Natural killer cell (primary cell): ENCODE results near the gene PTDSS2. TPM values are rescaled to one million over a fixed set of nuclear protein-coding genes. Genes with fewer than 3 reads are reported as not detected.

Source experiments
- ATAC-seq, 3 donors: fragments of 150-1000 bp in 2 of 3; fragments of 200-7000 bp in 1 of 3; cut with Tn5 transposase; 1 replicate in 1 of 3; 2 replicates in 2 of 3; pipeline ENCODE4 v1.10.0; 2021; ENCODE audit warnings: mild to moderate bottlenecking in 2 of 3, moderate library complexity in 2 of 3
- DNase-seq, 2 donors: peaks; one replicate each; pipeline versions ENCODE4 v3.0.0 to v3.0.0-alpha.2; 2013 to 2021; ENCODE audit warnings: mixed read lengths in 1 of 2
- H3K27ac ChIP-seq: one replicate; pipeline ENCODE4 v1.5.1; 2013; ENCODE audit warnings: mild to moderate bottlenecking, low read length
- H3K27me3 ChIP-seq: one replicate; pipeline ENCODE4 v1.6.1; 2013; ENCODE audit warnings: low read length; ENCODE audit not compliant: control insufficient read depth, insufficient read depth
- H3K36me3 ChIP-seq: one replicate; pipeline ENCODE4 v1.6.1; 2013; ENCODE audit warnings: low read length; ENCODE audit not compliant: control insufficient read depth, insufficient read depth
- H3K4me1 ChIP-seq: one replicate; pipeline ENCODE4 v1.6.1; 2013; ENCODE audit warnings: low read length; ENCODE audit not compliant: control insufficient read depth, insufficient read depth
- H3K4me3 ChIP-seq: one replicate; pipeline ENCODE4 v1.5.1; 2013; ENCODE audit warnings: low read length
- H3K9me3 ChIP-seq: one replicate; pipeline ENCODE4 v1.6.1; 2013; ENCODE audit warnings: low read length; ENCODE audit not compliant: control insufficient read depth, insufficient read depth
- H3K27ac Mint-ChIP-seq, 2 donors: one replicate each; pipeline ENCODE4 v1.8.0; 2022; ENCODE audit warnings: mild to moderate bottlenecking in 2 of 2, mixed read lengths in 2 of 2, moderate library complexity in 1 of 2
- H3K27me3 Mint-ChIP-seq, 2 donors: one replicate each; pipeline ENCODE4 v1.8.0; 2022; ENCODE audit warnings: low read depth in 2 of 2, mixed read lengths in 2 of 2
- H3K36me3 Mint-ChIP-seq: one replicate; pipeline ENCODE4 v1.8.0; 2022; ENCODE audit warnings: mixed read lengths
- H3K4me1 Mint-ChIP-seq, 2 donors: one replicate each; pipeline ENCODE4 v1.8.0; 2022; ENCODE audit warnings: mixed read lengths in 2 of 2
- H3K4me3 Mint-ChIP-seq: one replicate; pipeline ENCODE4 v1.8.0; 2022; ENCODE audit warnings: mild to moderate bottlenecking, moderate library complexity, mixed read lengths
- H3K9me3 Mint-ChIP-seq, 2 donors: one replicate each; pipeline ENCODE4 v1.8.0; 2022; ENCODE audit warnings: mixed read lengths in 2 of 2
- WGBS: methylation state at CpG from one replicate; pipeline ENCODE4 v1.1.7; 2013; ENCODE audit warnings: missing lambda C conversion rate; ENCODE audit not compliant: insufficient coverage; 5-methylcytosine and 5-hydroxymethylcytosine counted together
- intact Hi-C: fragments of 100-400 bp; cut with micrococcal nuclease; formaldehyde crosslinking; loops from one replicate; pipeline ENCODE4 v1.14.2; 2022
- total RNA-seq, 4 donors: library from RNA; stranded (reverse); fragments of 120-200 nt in 1 of 4; gene quantifications; one replicate each; pipeline versions ENCODE4 v1.2.3 to v1.2.4, GENCODE V29; 2013 to 2022
- TF ChIP-seq, protein P1 (sequence below): fragments of 200-600 bp; IDR thresholded peaks from one replicate; pipeline ENCODE4 v1.8.0; 2022; ENCODE audit warnings: antibody characterized with exemption

Gene PTDSS2
- total RNA-seq, 3 donors from 2014 or later (not counting 1 experiment from before 2014, with no cell fraction given): 21.5 to 25.1 (median 23.4) TPM

DNA sequence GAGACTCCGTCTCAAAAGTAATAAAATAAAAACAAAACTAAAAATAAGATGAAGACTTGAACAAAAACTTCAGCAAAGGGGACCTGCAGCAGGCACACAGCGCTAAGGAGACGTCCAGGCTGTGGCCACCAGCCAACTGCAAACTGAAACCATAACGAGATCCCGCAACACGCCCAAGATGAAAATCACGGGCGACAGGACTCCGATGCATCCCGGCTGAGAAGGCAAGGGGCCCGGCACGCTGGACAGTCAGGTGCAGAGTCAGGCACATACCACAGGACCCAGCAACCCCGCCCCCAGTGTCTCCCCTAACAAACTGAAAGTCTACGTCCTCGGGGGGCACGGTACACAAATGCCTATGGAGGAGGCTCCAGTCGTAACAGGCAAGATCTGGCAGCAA lies 76.1 kb downstream of the PTDSS2 start:
- Histone ChIP-seq H3K36me3 (no peaks in the 10 kb centered on the region), H3K27me3 (no peaks in the 10 kb centered on the region), H3K9me3 (no peaks in the 10 kb centered on the region), H3K4me3 (no peak overlapping the region), H3K27ac (no peak overlapping the region), H3K4me1 (no peaks in the 10 kb centered on the region)
- ATAC-seq (no peak), DNase-seq (no peak)
- Mint-ChIP-seq H3K9me3 (no peaks in the 10 kb centered on the region), H3K27me3 (no peaks in the 10 kb centered on the region), H3K4me1 (no peaks in the 10 kb centered on the region), H3K27ac (no peak overlapping the region), H3K4me3 (no peak overlapping the region), H3K36me3 (no peaks in the 10 kb centered on the region)
- intact Hi-C loops: no loop called here
- 90% methylated on average over 17 of the region's 17 CpGs for WGBS
- TF ChIP-seq, protein P1, sequence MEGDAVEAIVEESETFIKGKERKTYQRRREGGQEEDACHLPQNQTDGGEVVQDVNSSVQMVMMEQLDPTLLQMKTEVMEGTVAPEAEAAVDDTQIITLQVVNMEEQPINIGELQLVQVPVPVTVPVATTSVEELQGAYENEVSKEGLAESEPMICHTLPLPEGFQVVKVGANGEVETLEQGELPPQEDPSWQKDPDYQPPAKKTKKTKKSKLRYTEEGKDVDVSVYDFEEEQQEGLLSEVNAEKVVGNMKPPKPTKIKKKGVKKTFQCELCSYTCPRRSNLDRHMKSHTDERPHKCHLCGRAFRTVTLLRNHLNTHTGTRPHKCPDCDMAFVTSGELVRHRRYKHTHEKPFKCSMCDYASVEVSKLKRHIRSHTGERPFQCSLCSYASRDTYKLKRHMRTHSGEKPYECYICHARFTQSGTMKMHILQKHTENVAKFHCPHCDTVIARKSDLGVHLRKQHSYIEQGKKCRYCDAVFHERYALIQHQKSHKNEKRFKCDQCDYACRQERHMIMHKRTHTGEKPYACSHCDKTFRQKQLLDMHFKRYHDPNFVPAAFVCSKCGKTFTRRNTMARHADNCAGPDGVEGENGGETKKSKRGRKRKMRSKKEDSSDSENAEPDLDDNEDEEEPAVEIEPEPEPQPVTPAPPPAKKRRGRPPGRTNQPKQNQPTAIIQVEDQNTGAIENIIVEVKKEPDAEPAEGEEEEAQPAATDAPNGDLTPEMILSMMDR: no peak

DNA sequence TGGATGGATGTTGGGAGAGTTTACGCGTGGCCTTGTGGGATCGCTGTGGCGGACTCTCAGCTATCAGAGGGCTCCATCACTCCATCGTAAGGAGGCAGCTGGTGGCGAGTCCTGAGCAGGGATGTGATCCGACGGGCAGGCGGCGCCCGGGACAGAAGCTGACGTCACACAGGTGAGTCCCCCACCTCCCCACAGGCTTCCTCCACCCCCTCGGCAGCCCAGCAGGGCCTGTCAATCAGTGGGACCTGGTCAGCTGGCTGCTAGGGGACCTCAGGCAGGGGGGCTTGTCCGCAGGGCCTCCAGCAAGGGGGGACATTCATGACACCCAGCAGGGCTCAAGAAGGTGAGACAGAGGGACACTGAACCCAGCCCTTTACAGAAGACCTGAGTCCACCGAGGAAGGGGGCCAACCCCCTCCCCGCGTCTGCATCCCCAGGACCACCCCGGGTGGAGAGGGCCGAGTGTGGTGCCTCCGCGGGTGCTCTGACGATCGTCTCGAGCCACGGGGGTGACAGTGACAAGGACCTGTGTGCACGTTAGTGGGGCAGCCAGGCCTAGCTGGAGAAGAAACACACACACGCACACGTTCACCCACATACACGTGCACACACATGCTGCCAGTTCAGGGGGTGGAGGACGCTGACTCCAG lies 78.2 kb downstream of the PTDSS2 start:
- Mint-ChIP-seq H3K36me3 (no peaks in the 10 kb centered on the region), H3K4me1 (no peaks in the 10 kb centered on the region), H3K27ac (no peak overlapping the region), H3K9me3 (no peaks in the 10 kb centered on the region), H3K4me3 (no peak overlapping the region), H3K27me3 (no peaks in the 10 kb centered on the region)
- intact Hi-C loops: no loop called here
- Histone ChIP-seq H3K4me3 (no peak overlapping the region), H3K27me3 (no peaks in the 10 kb centered on the region), H3K27ac (no peak overlapping the region), H3K4me1 (no peaks in the 10 kb centered on the region), H3K9me3 (no peaks in the 10 kb centered on the region), H3K36me3 (peaks cover 11% of the 10 kb centered on the region)
- DNase-seq: no peak
- no peak for ATAC-seq
- 92% methylated on average over 30 of the region's 30 CpGs for WGBS
- TF ChIP-seq, protein P1: no peak

DNA sequence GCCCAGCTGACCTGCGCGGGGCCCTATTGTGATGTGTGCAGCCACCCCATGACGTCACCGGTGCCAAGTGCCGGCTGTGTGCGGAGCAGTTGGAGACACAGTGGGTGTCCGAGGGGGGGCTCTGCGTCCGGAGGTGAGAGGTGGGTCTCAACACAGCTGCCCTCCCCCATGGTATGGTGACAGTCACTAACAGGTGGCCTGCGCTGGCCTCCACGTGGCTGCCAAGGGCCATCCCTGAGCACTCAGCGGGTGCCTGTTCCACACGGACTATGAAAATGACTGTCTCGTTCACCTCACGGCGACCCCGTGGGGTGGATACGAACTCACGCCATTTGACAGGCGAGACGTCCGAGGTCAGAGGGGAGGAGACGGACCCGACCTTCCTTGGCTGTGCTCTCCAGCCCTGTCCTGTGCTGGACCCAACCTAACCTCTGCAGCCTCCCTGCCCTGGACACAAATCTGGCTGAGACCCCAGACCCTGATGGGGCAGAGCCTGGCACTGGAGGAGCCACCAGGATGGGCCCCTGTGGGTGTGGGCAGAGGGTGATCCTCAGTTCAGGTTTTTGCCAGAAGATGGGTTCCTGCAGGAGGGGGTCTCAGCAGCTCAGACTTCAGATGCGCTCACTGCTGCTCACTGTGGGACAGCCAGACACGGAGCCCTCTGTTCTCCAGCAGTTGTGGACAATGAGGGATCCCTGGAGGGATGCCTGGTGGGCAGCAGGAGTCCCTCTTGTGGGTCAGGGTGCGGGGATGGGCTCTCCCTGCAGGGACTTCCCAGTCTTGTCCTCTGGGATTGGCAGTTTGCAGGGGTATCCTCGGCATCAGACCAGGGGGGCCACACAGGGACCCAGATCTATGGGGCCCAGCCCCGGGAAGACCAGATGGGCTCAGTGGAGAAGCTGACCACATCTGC lies 79.0 kb downstream of the PTDSS2 start:
- Mint-ChIP-seq H3K4me1 (peaks cover 0 to 3% of the 10 kb centered on the region in 2 donors), H3K9me3 (no peaks in the 10 kb centered on the region), H3K36me3 (no peaks in the 10 kb centered on the region), H3K4me3 (no peak overlapping the region), H3K27ac (no peak overlapping the region), H3K27me3 (no peaks in the 10 kb centered on the region)
- Histone ChIP-seq H3K4me3 (no peak overlapping the region), H3K27ac (no peak overlapping the region), H3K36me3 (peaks cover 11% of the 10 kb centered on the region), H3K27me3 (no peaks in the 10 kb centered on the region), H3K9me3 (no peaks in the 10 kb centered on the region), H3K4me1 (peaks cover 2% of the 10 kb centered on the region)
- DNase-seq: no peak
- 91% methylated on average over 29 of the region's 29 CpGs for WGBS
- no peak for ATAC-seq
- TF ChIP-seq, protein P1: no peak
- intact Hi-C loops: no loop called here
